ENCODE results near the gene EGFR. TPM values are rescaled to one million over a fixed set of nuclear protein-coding genes. Genes with fewer than 3 reads are reported as not detected.

Gene EGFR
- total RNA-seq, 2 experiments from 2014 or later: 0.09 TPM; not detected in 1

DNA sequence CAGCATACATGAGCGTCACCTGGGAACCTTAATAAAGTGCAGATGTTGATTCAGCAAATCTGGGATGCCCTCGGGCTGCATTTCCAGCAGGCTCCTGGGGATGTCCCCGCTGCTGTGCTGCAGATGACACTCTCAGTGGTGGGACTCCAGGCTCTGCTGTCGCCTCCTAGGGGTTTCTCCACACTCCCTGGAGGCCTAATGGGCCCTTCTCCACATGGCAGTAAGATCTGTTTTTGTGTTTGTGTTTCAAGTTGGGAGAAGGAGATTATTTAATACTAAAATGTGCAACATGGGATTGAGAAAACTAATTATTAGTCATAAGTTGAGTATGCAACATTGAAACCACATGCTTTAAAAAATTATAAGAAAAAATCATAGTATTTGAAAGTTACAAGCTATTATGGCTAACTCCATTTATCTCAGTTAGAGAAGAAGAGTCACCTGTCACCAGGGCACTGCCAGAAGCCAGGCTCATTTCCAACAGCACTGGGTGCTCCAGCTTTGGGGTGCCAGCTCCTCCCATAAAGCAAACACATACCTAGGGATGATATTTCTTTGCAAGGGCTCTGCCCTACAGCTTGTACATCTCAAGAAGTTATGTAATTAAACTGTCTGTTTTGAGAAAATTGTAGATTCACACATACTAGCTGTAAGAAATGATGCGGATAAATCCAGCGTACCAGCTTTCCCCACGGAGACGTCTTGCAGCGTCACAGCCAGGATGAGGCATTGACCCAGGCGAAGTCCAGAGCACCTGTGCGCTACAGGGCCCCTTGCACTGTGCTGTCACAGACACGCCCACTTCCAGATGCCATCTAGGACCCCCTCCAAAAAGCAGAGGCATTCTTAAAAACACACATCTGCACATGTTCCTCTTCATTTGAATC lies 106.4 kb downstream of the EGFR start:
- CTCF ChIA-PET: interaction anchor here (0.6 to 1.2 kb wide), 2 partner anchors 12 to 129 kb away, joined by 3 to 5 read pairs; no protein-coding TSS in a partner anchor
- ATAC-seq (no peak), DNase-seq (no peak)
- peaks cover 1% of the 10 kb centered on the region for H3K4me1 Mint-ChIP-seq
- H3K4me3 Mint-ChIP-seq: no peak overlapping the region
- intact Hi-C loops (cut with DNase I, micrococcal nuclease): no loop called here
- H3K9me3 Mint-ChIP-seq (ENCODE audit: low read depth): no peaks in the 10 kb centered on the region
- no peak overlapping the region for H3K27ac Mint-ChIP-seq
- POLR2A ChIA-PET: no interaction called here
- H3K27me3 Mint-ChIP-seq: peaks cover 31% of the 10 kb centered on the region
- no peaks in the 10 kb centered on the region for H3K36me3 Mint-ChIP-seq (ENCODE audit: low read depth)

DNA sequence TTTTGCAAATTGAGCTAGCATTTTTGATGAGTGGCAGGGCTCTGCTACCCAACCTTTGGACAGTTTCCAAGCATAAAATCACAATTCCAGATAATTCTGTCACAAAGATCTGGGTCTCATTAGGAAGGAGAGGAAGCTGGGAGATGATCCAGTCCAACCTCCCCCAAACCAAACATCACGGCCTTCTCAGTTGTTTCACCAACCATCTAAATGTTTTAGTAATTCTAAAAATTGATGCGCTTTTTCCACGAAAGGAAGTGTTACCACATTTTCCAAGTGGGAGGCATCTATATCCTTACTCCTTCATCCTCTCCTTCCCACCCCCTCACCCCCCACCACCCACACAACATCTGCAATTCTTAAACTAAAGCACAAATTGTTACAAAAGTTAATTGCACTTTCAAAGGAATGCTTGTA lies 108.3 kb downstream of the EGFR start:
- POLR2A ChIA-PET: no interaction called here
- no peak overlapping the region for H3K4me3 Mint-ChIP-seq

DNA sequence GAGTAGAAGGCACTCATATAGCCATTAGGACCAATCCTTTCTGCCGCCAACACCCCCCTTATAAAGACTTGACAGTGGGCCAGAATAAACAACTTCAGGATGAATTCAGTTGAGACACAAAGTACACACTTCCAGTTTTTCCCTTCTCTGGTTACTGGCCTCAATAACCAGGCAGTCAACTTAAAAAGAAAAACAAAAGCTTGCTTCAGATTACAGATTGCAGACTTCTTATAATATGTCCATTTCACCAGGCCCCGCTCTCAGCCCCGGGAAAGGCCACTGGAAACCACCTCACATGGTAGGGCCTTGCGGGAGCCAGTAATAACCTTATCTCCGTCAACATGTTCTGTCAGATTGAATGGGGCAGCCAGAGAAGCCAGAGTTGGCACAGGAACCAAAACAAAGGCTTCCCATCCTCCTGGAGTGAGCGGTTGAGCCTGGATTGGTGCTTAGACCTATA lies 108.8 kb downstream of the EGFR start:
- Mint-ChIP-seq H3K36me3 (ENCODE audit: low read depth) (no peaks in the 10 kb centered on the region), H3K4me1 (peaks cover 16% of the 10 kb centered on the region), H3K9me3 (ENCODE audit: low read depth) (no peaks in the 10 kb centered on the region), H3K27ac (no peak overlapping the region), H3K4me3 (no peak overlapping the region), H3K27me3 (peaks cover 25% of the 10 kb centered on the region)
- CTCF ChIA-PET: interaction anchor here (0.7 kb wide), 1 partner anchor 127 kb away, joined by 3 read pairs; no protein-coding TSS in a partner anchor
- DNase-seq (no peak), ATAC-seq (no peak)
- intact Hi-C loops (cut with DNase I, micrococcal nuclease): no loop called here
- POLR2A ChIA-PET: no interaction called here

More for the DNA sequence above, 108.3 kb downstream of the EGFR start:
- no peak for DNase-seq
- intact Hi-C loops (cut with DNase I, micrococcal nuclease): no loop called here
- CTCF ChIA-PET: no interaction called here
- Mint-ChIP-seq H3K27ac (no peak overlapping the region), H3K4me1 (peaks cover 13% of the 10 kb centered on the region), H3K9me3 (ENCODE audit: low read depth) (no peaks in the 10 kb centered on the region), H3K27me3 (peaks cover 25% of the 10 kb centered on the region), H3K36me3 (ENCODE audit: low read depth) (no peaks in the 10 kb centered on the region)
- no peak for ATAC-seq

GRCh38 chr7:55128693-55129394 lies 110.0 kb downstream of the EGFR start:
- Mint-ChIP-seq H3K36me3 (ENCODE audit: low read depth) (no peaks in the 10 kb centered on the region), H3K9me3 (ENCODE audit: low read depth) (no peaks in the 10 kb centered on the region), H3K4me1 (peaks cover 28% of the 10 kb centered on the region), H3K4me3 (no peak overlapping the region), H3K27ac (no peak overlapping the region), H3K27me3 (peaks cover 24% of the 10 kb centered on the region)
- DNase-seq (no peak), ATAC-seq (no peak)
- ChIA-PET CTCF (interaction anchor here (0.7 to 0.9 kb wide), 2 partner anchors 9 to 285 kb away, joined by 3 to 5 read pairs; no protein-coding TSS in a partner anchor), POLR2A (interaction anchor here (0.6 kb wide), 1 partner anchor 141 kb away, joined by 3 read pairs; no protein-coding TSS in a partner anchor)
- intact Hi-C loops (cut with DNase I, micrococcal nuclease): no loop called here

GRCh38 chr7:55129541-55130394 lies 111.0 kb downstream of the EGFR start:
- ATAC-seq (no peak), DNase-seq (no peak)
- POLR2A ChIA-PET: no interaction called here
- Mint-ChIP-seq H3K4me1 (peaks cover 32% of the 10 kb centered on the region), H3K36me3 (ENCODE audit: low read depth) (no peaks in the 10 kb centered on the region), H3K27ac (no peak overlapping the region), H3K9me3 (ENCODE audit: low read depth) (no peaks in the 10 kb centered on the region), H3K4me3 (no peak overlapping the region), H3K27me3 (peaks cover 21% of the 10 kb centered on the region)
- intact Hi-C loops (cut with DNase I, micrococcal nuclease): loop anchor here (2.0 to 10.0 kb wide), 9 partner anchors 42 to 403 kb away; partner anchors contain the start of gene LANCL2 (in 1 of the 2)
- CTCF ChIA-PET: interaction anchor here (0.7 kb wide), 1 partner anchor 149 kb away, joined by 3 read pairs; no protein-coding TSS in a partner anchor

DNA sequence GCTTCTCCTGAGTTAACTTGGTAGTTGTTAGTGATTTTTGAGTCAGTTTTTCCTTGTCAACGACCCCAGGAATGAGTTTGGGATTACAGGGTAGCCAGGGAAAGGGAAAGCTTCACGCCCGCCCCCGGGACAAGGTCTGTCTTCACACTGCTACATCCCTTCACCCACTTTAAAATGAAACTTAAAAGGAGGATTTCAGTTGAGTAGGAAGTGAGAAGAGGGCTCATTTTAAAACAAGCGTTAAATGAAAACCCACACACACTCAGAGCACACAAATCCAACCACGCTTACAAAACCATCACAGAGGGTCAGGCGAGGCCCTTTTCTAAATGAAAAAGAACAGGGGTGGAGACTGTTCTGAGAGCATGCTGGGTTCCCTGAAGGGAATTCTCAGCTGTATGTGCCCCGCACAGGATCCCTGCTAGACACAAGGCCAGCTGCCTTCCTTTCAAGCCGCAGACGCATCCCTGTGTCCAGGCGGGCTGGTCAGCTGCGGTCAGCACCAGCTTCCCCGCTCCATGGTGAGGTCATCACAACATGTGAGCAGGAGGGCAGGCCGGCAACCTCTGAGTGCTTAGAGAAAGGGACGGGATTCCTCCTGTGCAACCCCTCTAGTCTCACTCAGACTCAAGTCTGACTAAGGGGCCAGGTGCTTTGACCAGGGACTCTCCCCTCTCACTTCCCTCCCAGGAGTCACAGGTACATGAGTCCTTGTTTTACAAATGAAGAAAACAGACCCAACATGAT lies 111.8 kb downstream of the EGFR start:
- no peak overlapping the region for H3K4me3 Mint-ChIP-seq
- intact Hi-C loops (cut with DNase I, micrococcal nuclease): loop anchor here (2.0 to 10.0 kb wide), 9 partner anchors 43 to 402 kb away; partner anchors contain the start of gene LANCL2 (in 1 of the 2)
- H3K4me1 Mint-ChIP-seq: peaks cover 38% of the 10 kb centered on the region
- no peak overlapping the region for H3K27ac Mint-ChIP-seq
- peaks cover 16% of the 10 kb centered on the region for H3K27me3 Mint-ChIP-seq
- peak; percentile 30 for DNase-seq
- H3K36me3 Mint-ChIP-seq (ENCODE audit: low read depth): no peaks in the 10 kb centered on the region
- CTCF ChIA-PET: interaction anchor here (0.7 kb wide), 1 partner anchor 149 kb away, joined by 3 read pairs; no protein-coding TSS in a partner anchor
- peak; percentile 28 for ATAC-seq
- POLR2A ChIA-PET: no interaction called here
- no peaks in the 10 kb centered on the region for H3K9me3 Mint-ChIP-seq (ENCODE audit: low read depth)

DNA sequence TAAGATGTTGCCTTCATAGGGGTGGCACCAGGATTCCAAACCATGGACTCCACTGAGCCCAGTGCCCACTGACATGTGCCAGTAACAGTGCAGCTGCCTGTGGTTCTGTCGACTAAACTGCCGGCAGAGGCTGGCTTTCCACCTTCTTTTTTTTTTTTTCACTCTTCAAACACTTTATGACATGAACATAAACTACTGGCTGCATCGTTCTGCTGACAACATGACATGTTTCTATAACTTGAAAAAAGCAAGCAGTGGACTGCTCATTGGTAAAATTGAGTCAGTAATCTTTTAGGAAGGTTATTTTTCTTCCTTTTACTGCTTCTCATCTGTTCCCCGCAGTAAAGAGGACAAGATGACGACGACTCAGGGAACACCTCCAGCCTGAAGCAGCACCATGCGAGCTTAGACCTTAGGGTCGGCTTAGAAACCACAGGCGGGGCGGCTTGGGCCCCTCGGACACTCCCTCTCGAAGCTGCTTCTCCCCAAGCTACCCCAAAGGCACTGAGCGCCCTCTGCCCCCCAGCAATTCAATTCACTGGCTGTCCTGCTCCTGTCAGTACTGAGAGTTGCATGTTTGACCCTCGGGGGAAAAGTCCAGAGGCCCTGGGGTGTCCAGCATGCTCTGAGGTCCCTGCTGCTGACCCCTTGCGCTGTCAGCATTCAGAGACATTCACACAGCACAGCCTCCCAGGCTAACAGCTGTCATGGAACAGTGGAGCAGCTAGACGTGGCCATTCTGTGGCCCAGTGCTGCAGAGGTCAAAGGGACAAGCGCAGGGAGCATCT lies 112.5 kb downstream of the EGFR start:
- DNase-seq (no peak), ATAC-seq (peak; percentile 1)
- CTCF ChIA-PET: no interaction called here
- intact Hi-C loops (cut with DNase I, micrococcal nuclease): loop anchor here (2.0 to 10.0 kb wide), 9 partner anchors 44 to 401 kb away; partner anchors contain the start of gene LANCL2 (in 1 of the 2)
- Mint-ChIP-seq H3K4me1 (peaks cover 38% of the 10 kb centered on the region), H3K27ac (no peak overlapping the region), H3K9me3 (ENCODE audit: low read depth) (no peaks in the 10 kb centered on the region), H3K27me3 (peaks cover 11% of the 10 kb centered on the region), H3K36me3 (ENCODE audit: low read depth) (no peaks in the 10 kb centered on the region), H3K4me3 (no peak overlapping the region)
- POLR2A ChIA-PET: no interaction called here

GRCh38 chr7:55132550-55132889 lies 113.7 kb downstream of the EGFR start:
- Mint-ChIP-seq H3K27ac (peak overlapping the region; percentile 43), H3K27me3 (peaks cover 12% of the 10 kb centered on the region), H3K36me3 (ENCODE audit: low read depth) (no peaks in the 10 kb centered on the region), H3K4me3 (no peak overlapping the region), H3K4me1 (peaks cover 38% of the 10 kb centered on the region), H3K9me3 (ENCODE audit: low read depth) (no peaks in the 10 kb centered on the region)
- ChIA-PET POLR2A (interaction anchor here (0.8 to 1.2 kb wide), 2 partner anchors 137 to 176 kb away, joined by 3 read pairs; no protein-coding TSS in a partner anchor), CTCF (interaction anchor here (1.2 kb wide), 1 partner anchor 10 kb away, joined by 3 read pairs; no protein-coding TSS in a partner anchor)
- DNase-seq (no peak), ATAC-seq (peak; percentile 60)
- intact Hi-C loops (cut with DNase I, micrococcal nuclease): loop anchor here (2.0 to 10.0 kb wide), 10 partner anchors 45 to 400 kb away; partner anchors contain the start of gene LANCL2 (in 1 of the 2)

DNA sequence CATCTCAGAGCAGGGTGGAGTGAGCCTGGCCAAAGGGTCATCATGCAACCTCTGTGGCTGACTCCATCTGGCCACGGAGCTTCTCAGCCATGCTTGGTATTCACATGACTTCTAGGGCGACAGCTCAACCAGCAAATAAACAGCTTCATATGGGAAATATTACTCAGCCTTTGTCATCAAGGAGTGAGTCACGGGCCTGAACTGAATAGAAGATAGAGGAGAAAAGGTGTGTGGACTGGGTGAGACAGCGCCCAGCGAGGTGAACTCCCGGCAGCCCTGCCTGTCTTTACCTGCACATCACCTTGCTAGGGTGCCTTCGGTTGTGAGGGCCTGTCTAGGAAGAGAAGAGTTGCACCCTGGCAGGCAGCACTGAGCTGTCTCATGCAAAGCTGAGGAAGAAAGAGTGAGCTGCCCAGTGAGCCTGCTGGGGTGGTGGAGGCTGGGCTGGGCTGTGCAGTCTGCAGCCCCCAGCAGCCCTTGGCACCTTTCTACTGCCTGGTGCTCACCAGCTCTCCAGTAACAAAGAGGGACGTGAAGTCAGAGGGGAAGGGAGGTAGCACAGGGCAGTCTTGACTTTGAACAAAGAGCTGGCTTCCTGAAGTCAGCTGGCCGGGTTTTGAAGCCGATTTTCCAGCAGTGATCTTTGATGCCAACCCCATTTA lies 114.2 kb downstream of the EGFR start:
- ChIA-PET CTCF (interaction anchor here (0.8 to 1.2 kb wide), 2 partner anchors 9 to 82 kb away, joined by 3 read pairs; no protein-coding TSS in a partner anchor), POLR2A (interaction anchor here (0.8 to 1.2 kb wide), 2 partner anchors 137 to 176 kb away, joined by 3 read pairs; no protein-coding TSS in a partner anchor)
- ATAC-seq (peak; percentile 82), DNase-seq (peak; percentile 63)
- Mint-ChIP-seq H3K36me3 (ENCODE audit: low read depth) (no peaks in the 10 kb centered on the region), H3K4me3 (no peak overlapping the region), H3K4me1 (peaks cover 38% of the 10 kb centered on the region), H3K27ac (peak overlapping the region; percentile 72), H3K27me3 (peaks cover 16% of the 10 kb centered on the region), H3K9me3 (ENCODE audit: low read depth) (no peaks in the 10 kb centered on the region)
- intact Hi-C loops (cut with DNase I, micrococcal nuclease): loop anchor here (2.0 to 10.0 kb wide), 10 partner anchors 46 to 399 kb away; partner anchors contain the start of gene LANCL2 (in 1 of the 2)
